Measurements from ENCODE around the gene ABLIM3.

DNA sequence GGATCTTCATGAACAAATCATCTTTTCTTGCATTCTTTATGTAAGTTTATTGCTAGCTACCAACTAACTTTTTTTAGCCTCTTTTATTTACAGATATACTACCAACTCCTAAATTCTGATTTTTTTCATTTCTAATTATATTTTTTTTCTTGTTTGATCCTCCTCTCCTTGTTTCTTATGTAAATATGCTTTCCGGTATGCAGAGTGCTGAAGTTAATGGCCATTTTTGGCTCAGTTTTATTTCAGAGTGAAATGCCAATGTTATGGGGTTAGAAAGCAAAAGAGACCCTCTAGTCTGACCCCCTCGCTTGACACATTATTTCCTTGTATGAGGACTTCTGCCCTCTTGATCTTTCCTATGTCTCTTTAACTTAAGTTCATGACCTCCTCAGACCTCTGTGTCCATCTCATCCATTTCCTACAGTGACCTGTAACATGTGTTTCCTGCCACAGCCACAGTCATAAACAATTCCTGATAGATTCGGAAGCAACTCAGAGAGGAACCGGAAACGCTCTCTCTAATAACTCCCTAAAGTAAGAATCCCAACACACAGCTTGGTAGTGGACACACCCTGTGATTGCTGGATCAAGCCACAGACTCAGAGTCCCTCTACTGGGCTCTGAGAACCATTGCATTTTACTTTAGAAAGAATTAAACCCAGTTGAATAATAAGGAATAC is 87.5 kb downstream of the ABLIM3 start:
- TF ChIP-seq, protein P1, sequence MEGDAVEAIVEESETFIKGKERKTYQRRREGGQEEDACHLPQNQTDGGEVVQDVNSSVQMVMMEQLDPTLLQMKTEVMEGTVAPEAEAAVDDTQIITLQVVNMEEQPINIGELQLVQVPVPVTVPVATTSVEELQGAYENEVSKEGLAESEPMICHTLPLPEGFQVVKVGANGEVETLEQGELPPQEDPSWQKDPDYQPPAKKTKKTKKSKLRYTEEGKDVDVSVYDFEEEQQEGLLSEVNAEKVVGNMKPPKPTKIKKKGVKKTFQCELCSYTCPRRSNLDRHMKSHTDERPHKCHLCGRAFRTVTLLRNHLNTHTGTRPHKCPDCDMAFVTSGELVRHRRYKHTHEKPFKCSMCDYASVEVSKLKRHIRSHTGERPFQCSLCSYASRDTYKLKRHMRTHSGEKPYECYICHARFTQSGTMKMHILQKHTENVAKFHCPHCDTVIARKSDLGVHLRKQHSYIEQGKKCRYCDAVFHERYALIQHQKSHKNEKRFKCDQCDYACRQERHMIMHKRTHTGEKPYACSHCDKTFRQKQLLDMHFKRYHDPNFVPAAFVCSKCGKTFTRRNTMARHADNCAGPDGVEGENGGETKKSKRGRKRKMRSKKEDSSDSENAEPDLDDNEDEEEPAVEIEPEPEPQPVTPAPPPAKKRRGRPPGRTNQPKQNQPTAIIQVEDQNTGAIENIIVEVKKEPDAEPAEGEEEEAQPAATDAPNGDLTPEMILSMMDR (IDR thresholded peaks at IDR 0.05): peak; percentile 73 to 85 (median 78)
- no peak for TF ChIP-seq POLR2A (IDR thresholded peaks at IDR 0.05)
